WTC11 (cell line): ENCODE measurements around the gene ITPKB.

Source experiments
- CREB1 ChIP-seq: sonication (generic); formaldehyde crosslinking; IDR thresholded peaks from 2 replicates; pipeline ENCODE4 v1.8.0; 2023; ENCODE audit warnings: mild to moderate bottlenecking, missing genetic modification reagents
- NFYB ChIP-seq: sonication (generic); formaldehyde crosslinking; conservative IDR thresholded peaks from 2 replicates; pipeline ENCODE4 v1.8.0; 2022; ENCODE audit warnings: low read depth, missing genetic modification reagents
- SMAD3 ChIP-seq: sonication (generic); formaldehyde crosslinking; IDR thresholded peaks from 2 replicates; pipeline ENCODE4 v1.8.0; 2022; ENCODE audit warnings: missing genetic modification reagents, mild to moderate bottlenecking, borderline replicate concordance
- TEAD4 ChIP-seq: sonication (generic); formaldehyde crosslinking; IDR thresholded peaks from 2 replicates; pipeline ENCODE4 v1.8.0; 2022; ENCODE audit warnings: mild to moderate bottlenecking, missing genetic modification reagents
- ZBTB21 ChIP-seq: sonication (generic); formaldehyde crosslinking; IDR thresholded peaks from 2 replicates; pipeline ENCODE4 v1.8.1; 2023; ENCODE audit warnings: mild to moderate bottlenecking, missing genetic modification reagents, borderline replicate concordance
- TF ChIP-seq, protein P1 (sequence below): fragments of 200-600 bp; IDR thresholded peaks from 2 replicates; pipeline ENCODE4 v1.8.0; 2022; ENCODE audit warnings: antibody characterized with exemption
- TF ChIP-seq, protein P2 (sequence below): sonication (generic); formaldehyde crosslinking; IDR thresholded peaks from 2 replicates; pipeline ENCODE4 v1.8.1; 2022; ENCODE audit warnings: mild to moderate bottlenecking, moderate library complexity, missing genetic modification reagents
- TF ChIP-seq, protein P3 (sequence below): sonication (generic); formaldehyde crosslinking; IDR thresholded peaks from 2 replicates; pipeline ENCODE4 v1.8.1; 2023; ENCODE audit warnings: mild to moderate bottlenecking, missing genetic modification reagents, moderate library complexity
- TF ChIP-seq, protein P4 (sequence below): sonication (generic); formaldehyde crosslinking; IDR thresholded peaks from 2 replicates; pipeline ENCODE4 v1.8.1; 2023; ENCODE audit warnings: mild to moderate bottlenecking, missing genetic modification reagents, moderate library complexity
- TF ChIP-seq, protein P5 (sequence below): sonication (generic); formaldehyde crosslinking; IDR thresholded peaks from 2 replicates; pipeline ENCODE4 v1.8.1; 2022; ENCODE audit warnings: missing genetic modification reagents, borderline replicate concordance

DNA sequence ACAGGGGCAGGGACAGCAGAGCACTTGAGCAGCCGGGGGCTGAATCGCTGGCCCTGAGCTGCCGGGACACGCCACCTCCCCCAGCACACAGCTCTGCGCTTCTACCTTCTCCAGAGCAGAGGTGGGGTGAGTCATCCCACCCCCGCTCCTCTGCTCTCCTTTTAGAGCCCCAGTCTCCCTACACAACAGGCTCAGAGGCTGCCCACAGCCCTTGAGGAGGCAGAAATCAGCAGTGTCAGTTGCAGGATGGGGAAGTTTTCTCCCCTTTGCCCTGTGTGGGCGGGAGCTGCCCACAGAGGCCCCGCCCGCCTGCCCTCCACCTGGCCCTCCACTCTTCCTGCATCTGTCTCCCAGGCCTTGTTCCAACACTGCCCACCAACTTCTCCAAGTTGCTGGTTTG, 95.9 kb downstream of the ITPKB start:
- TF ChIP-seq TEAD4 (no peak), CREB1 (CRISPR knock-in tag) (no peak), NFYB (no peak), SMAD3 (no peak), ZBTB21 (no peak)
- TF ChIP-seq, protein P1, sequence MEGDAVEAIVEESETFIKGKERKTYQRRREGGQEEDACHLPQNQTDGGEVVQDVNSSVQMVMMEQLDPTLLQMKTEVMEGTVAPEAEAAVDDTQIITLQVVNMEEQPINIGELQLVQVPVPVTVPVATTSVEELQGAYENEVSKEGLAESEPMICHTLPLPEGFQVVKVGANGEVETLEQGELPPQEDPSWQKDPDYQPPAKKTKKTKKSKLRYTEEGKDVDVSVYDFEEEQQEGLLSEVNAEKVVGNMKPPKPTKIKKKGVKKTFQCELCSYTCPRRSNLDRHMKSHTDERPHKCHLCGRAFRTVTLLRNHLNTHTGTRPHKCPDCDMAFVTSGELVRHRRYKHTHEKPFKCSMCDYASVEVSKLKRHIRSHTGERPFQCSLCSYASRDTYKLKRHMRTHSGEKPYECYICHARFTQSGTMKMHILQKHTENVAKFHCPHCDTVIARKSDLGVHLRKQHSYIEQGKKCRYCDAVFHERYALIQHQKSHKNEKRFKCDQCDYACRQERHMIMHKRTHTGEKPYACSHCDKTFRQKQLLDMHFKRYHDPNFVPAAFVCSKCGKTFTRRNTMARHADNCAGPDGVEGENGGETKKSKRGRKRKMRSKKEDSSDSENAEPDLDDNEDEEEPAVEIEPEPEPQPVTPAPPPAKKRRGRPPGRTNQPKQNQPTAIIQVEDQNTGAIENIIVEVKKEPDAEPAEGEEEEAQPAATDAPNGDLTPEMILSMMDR, result no peak
- TF ChIP-seq, protein P2, sequence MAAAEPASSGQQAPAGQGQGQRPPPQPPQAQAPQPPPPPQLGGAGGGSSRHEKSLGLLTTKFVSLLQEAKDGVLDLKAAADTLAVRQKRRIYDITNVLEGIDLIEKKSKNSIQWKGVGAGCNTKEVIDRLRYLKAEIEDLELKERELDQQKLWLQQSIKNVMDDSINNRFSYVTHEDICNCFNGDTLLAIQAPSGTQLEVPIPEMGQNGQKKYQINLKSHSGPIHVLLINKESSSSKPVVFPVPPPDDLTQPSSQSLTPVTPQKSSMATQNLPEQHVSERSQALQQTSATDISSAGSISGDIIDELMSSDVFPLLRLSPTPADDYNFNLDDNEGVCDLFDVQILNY (CRISPR knock-in tag), result no peak
- TF ChIP-seq, protein P3, sequence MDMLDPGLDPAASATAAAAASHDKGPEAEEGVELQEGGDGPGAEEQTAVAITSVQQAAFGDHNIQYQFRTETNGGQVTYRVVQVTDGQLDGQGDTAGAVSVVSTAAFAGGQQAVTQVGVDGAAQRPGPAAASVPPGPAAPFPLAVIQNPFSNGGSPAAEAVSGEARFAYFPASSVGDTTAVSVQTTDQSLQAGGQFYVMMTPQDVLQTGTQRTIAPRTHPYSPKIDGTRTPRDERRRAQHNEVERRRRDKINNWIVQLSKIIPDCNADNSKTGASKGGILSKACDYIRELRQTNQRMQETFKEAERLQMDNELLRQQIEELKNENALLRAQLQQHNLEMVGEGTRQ (CRISPR knock-in tag), result no peak
- TF ChIP-seq, protein P4, sequence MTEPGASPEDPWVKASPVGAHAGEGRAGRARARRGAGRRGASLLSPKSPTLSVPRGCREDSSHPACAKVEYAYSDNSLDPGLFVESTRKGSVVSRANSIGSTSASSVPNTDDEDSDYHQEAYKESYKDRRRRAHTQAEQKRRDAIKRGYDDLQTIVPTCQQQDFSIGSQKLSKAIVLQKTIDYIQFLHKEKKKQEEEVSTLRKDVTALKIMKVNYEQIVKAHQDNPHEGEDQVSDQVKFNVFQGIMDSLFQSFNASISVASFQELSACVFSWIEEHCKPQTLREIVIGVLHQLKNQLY, result no peak
- TF ChIP-seq, protein P5, sequence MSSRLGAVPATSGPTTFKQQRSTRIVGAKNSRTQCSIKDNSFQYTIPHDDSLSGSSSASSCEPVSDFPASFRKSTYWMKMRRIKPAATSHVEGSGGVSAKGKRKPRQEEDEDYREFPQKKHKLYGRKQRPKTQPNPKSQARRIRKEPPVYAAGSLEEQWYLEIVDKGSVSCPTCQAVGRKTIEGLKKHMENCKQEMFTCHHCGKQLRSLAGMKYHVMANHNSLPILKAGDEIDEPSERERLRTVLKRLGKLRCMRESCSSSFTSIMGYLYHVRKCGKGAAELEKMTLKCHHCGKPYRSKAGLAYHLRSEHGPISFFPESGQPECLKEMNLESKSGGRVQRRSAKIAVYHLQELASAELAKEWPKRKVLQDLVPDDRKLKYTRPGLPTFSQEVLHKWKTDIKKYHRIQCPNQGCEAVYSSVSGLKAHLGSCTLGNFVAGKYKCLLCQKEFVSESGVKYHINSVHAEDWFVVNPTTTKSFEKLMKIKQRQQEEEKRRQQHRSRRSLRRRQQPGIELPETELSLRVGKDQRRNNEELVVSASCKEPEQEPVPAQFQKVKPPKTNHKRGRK (CRISPR knock-in tag), result no peak
